Measurements from ENCODE around the gene DPYD.

Gene DPYD

GRCh38 chr1:97919585-97920261 lies 1.1 kb downstream of the DPYD start:
- TF ChIP-seq ZFX (IDR thresholded peaks at IDR 0.05) (no peak), CTCF (conservative IDR thresholded peaks at IDR 0.05) (no peak)
- H3K27ac ChIP-seq, result no peak overlapping the region

GRCh38 chr1:97918961-97919360 lies 1.9 kb downstream of the DPYD start:
- H3K27ac ChIP-seq, result no peak overlapping the region
- no peak for TF ChIP-seq CTCF (conservative IDR thresholded peaks at IDR 0.05)
- no peak for TF ChIP-seq ZFX (IDR thresholded peaks at IDR 0.05)

GRCh38 chr1:97913506-97914139 lies 7.2 kb downstream of the DPYD start:
- no peak for TF ChIP-seq ZFX (IDR thresholded peaks at IDR 0.05)
- TF ChIP-seq CTCF (conservative IDR thresholded peaks at IDR 0.05), result no peak
- H3K27ac ChIP-seq, result no peak overlapping the region

GRCh38 chr1:97911266-97912215 lies 9.3 kb downstream of the DPYD start:
- H3K27ac ChIP-seq, result no peak overlapping the region
- TF ChIP-seq CTCF (conservative IDR thresholded peaks at IDR 0.05) (no peak), ZFX (IDR thresholded peaks at IDR 0.05) (no peak)

GRCh38 chr1:97909266-97909665 lies 11.6 kb downstream of the DPYD start:
- TF ChIP-seq CTCF (conservative IDR thresholded peaks at IDR 0.05) (no peak), ZFX (IDR thresholded peaks at IDR 0.05) (no peak)
- no peak overlapping the region for H3K27ac ChIP-seq

GRCh38 chr1:97907886-97908285 lies 12.9 kb downstream of the DPYD start:
- no peak for TF ChIP-seq ZFX (IDR thresholded peaks at IDR 0.05)
- TF ChIP-seq CTCF (conservative IDR thresholded peaks at IDR 0.05), result no peak
- H3K27ac ChIP-seq, result no peak overlapping the region

Measured in C4-2B (cell line).